HEK293 (cell line): ENCODE data around the gene YIPF6.

Source experiments
- GLI2 ChIP-seq: fragments of 450-650 bp; formaldehyde crosslinking; IDR thresholded peaks from 2 replicates; pipeline ENCODE4; 2017; ENCODE audit warnings: missing biosample characterization, missing genetic modification characterization, low read depth, borderline replicate concordance
- HOXA7 ChIP-seq: sonication (generic); formaldehyde crosslinking; IDR thresholded peaks from 2 replicates; pipeline ENCODE4 v1.8.1; 2022; ENCODE audit warnings: missing genetic modification reagents, borderline replicate concordance
- YY1 ChIP-seq: fragments of 450-650 bp; formaldehyde crosslinking; IDR thresholded peaks from 2 replicates; pipeline ENCODE4 v1.5.1; 2018; ENCODE audit warnings: missing biosample characterization, missing genetic modification characterization
- ZFP41 ChIP-seq: fragments of 450-650 bp; formaldehyde crosslinking; IDR thresholded peaks from 2 replicates; pipeline ENCODE4 v1.5.1; 2016; ENCODE audit warnings: missing biosample characterization, missing genetic modification characterization, borderline replicate concordance
- ZNF211 ChIP-seq: fragments of 450-650 bp; formaldehyde crosslinking; IDR thresholded peaks from 2 replicates; pipeline ENCODE4 v1.5.1; 2016; ENCODE audit warnings: low read depth, missing biosample characterization, missing genetic modification characterization
- ZNF223 ChIP-seq: fragments of 450-650 bp; formaldehyde crosslinking; IDR thresholded peaks from 2 replicates; pipeline ENCODE4 v1.5.1; 2016; ENCODE audit warnings: missing biosample characterization, missing genetic modification characterization
- ZNF548 ChIP-seq: fragments of 450-650 bp; formaldehyde crosslinking; IDR thresholded peaks from 2 replicates; pipeline ENCODE4 v1.5.1; 2016; ENCODE audit warnings: missing biosample characterization, missing genetic modification characterization
- ZNF629 ChIP-seq: fragments of 450-650 bp; formaldehyde crosslinking; IDR thresholded peaks from 2 replicates; pipeline ENCODE4 v1.5.1; 2017; ENCODE audit warnings: missing biosample characterization, missing genetic modification characterization
- ZNF670 ChIP-seq: fragments of 450-650 bp; formaldehyde crosslinking; IDR thresholded peaks from 2 replicates; pipeline ENCODE4 v1.5.1; 2016; ENCODE audit warnings: missing biosample characterization, missing genetic modification characterization, low read depth
- TF ChIP-seq, protein P1 (sequence below): fragments of 450-650 bp; formaldehyde crosslinking; IDR thresholded peaks from 2 replicates; pipeline ENCODE4 v1.5.1; 2016; ENCODE audit warnings: missing biosample characterization, missing genetic modification characterization
- TF ChIP-seq, protein P2 (sequence below): fragments of 450-650 bp; formaldehyde crosslinking; IDR thresholded peaks from 2 replicates; pipeline ENCODE4 v1.5.1; 2016; ENCODE audit warnings: missing biosample characterization, missing genetic modification characterization

DNA sequence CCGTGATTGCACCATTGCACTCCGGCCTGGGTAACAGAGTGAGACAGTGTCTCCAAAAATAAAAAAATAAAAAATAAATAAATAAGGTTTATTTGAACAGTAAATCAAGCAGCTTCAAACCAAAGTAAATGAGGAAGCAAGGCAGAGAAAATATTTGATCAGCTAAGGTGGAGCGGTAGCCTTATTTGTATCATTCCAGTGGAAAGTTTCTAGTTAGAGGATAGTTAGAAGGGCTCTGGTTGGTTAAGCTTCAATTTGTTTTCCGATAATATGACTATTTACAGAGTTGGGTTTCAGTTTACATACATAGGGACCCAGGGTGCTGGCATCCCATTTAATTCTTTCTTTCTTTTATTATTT lies 43.7 kb upstream of the YIPF6 start:
- TF ChIP-seq, protein P1, sequence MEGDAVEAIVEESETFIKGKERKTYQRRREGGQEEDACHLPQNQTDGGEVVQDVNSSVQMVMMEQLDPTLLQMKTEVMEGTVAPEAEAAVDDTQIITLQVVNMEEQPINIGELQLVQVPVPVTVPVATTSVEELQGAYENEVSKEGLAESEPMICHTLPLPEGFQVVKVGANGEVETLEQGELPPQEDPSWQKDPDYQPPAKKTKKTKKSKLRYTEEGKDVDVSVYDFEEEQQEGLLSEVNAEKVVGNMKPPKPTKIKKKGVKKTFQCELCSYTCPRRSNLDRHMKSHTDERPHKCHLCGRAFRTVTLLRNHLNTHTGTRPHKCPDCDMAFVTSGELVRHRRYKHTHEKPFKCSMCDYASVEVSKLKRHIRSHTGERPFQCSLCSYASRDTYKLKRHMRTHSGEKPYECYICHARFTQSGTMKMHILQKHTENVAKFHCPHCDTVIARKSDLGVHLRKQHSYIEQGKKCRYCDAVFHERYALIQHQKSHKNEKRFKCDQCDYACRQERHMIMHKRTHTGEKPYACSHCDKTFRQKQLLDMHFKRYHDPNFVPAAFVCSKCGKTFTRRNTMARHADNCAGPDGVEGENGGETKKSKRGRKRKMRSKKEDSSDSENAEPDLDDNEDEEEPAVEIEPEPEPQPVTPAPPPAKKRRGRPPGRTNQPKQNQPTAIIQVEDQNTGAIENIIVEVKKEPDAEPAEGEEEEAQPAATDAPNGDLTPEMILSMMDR (tag by site-specific recombination): no peak
- TF ChIP-seq ZNF629 (tag by site-specific recombination) (no peak), ZNF548 (tag by site-specific recombination) (no peak), HOXA7 (CRISPR knock-in tag) (no peak), ZNF670 (tag by site-specific recombination) (no peak), ZFP41 (tag by site-specific recombination) (no peak), YY1 (no peak), ZNF211 (tag by site-specific recombination) (no peak), GLI2 (tag by site-specific recombination) (no peak), ZNF223 (tag by site-specific recombination) (no peak)
- TF ChIP-seq, protein P2, sequence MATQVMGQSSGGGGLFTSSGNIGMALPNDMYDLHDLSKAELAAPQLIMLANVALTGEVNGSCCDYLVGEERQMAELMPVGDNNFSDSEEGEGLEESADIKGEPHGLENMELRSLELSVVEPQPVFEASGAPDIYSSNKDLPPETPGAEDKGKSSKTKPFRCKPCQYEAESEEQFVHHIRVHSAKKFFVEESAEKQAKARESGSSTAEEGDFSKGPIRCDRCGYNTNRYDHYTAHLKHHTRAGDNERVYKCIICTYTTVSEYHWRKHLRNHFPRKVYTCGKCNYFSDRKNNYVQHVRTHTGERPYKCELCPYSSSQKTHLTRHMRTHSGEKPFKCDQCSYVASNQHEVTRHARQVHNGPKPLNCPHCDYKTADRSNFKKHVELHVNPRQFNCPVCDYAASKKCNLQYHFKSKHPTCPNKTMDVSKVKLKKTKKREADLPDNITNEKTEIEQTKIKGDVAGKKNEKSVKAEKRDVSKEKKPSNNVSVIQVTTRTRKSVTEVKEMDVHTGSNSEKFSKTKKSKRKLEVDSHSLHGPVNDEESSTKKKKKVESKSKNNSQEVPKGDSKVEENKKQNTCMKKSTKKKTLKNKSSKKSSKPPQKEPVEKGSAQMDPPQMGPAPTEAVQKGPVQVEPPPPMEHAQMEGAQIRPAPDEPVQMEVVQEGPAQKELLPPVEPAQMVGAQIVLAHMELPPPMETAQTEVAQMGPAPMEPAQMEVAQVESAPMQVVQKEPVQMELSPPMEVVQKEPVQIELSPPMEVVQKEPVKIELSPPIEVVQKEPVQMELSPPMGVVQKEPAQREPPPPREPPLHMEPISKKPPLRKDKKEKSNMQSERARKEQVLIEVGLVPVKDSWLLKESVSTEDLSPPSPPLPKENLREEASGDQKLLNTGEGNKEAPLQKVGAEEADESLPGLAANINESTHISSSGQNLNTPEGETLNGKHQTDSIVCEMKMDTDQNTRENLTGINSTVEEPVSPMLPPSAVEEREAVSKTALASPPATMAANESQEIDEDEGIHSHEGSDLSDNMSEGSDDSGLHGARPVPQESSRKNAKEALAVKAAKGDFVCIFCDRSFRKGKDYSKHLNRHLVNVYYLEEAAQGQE (tag by site-specific recombination): no peak
